Measurements from ENCODE around the gene FAM170B. TPM values are rescaled to one million over a fixed set of nuclear protein-coding genes. Genes with fewer than 3 reads are reported as not detected.

FAM170B gene
- total and polyA plus RNA-seq, 2 experiments from 2014 or later: not detected

GRCh38 chr10:49115015-49115795, 18.6 kb downstream of the FAM170B start, which contains the start of gene VSTM4:
Gene VSTM4 (minus strand): TSS chr10:49115522. CDS start chr10:49115485, 37 bp downstream.
- Histone ChIP-seq H3K79me2 (ENCODE audit: insufficient read depth) (peaks cover 31% of the 10 kb centered on the region), H3K36me3 (ENCODE audit: low read depth) (no peaks in the 10 kb centered on the region), H3K9me2 (ENCODE audit: insufficient read depth) (no peaks in the 10 kb centered on the region), H3K27ac (peak within 1 kb of the TSS; percentile 78), H3K4me2 (ENCODE audit: unreplicated experiment) (peak within 1 kb of the TSS; percentile 82), H3K27me3 (replicated peaks; ENCODE audit: insufficient read depth) (no peaks in the 10 kb centered on the region), H3F3A (ENCODE audit: insufficient read depth) (peaks cover 17% of the 10 kb centered on the region), H3K9ac (peak within 1 kb of the TSS; percentile 88), H3K4me3 (peak within 1 kb of the TSS; percentile 81), H3K9me3 (ENCODE audit: low read depth) (no peaks in the 10 kb centered on the region), H3K4me1 (ENCODE audit: insufficient read depth) (peaks cover 28% of the 10 kb centered on the region), H4K20me1 (ENCODE audit: insufficient read depth) (no peaks in the 10 kb centered on the region), H2AFZ (peak within 1 kb of the TSS; percentile 86)
- peak; percentile 78 for DNase-seq
- TF ChIP-seq EZH2 (IDR thresholded peaks at IDR 0.05; ENCODE audit: insufficient read depth, poor library complexity, severe bottlenecking) (no peak), EZH2phosphoT487 (IDR thresholded peaks at IDR 0.05; ENCODE audit: insufficient read depth, low read depth) (no peak)
- WGBS, 2 experiments (ENCODE audit: low coverage in 1 of 2, low lambda C conversion rate in 2 of 2, missing lambda C conversion rate in 2 of 2): 11 to 12% methylated on average over 35 to 50 of the region's 95 CpGs
- in situ Hi-C loops (cut with MboI): no loop called here

DNA sequence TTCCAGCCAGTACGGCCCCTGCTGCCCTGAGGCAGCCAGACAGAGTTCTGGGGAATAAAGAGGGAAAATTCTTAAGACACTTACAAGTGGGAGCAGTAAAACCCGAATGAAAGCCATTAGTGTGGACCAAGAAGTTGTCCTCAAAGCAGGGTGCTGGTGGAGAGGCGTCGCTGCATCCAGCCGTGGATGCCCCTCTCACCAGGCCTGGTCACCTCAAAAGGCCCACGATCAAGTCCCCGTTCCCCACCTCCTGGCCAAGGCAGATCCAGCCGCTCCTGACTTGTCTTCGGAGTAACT, 19.2 kb downstream of the FAM170B start:
- Histone ChIP-seq H3K4me1 (ENCODE audit: insufficient read depth) (peaks cover 30% of the 10 kb centered on the region), H4K20me1 (ENCODE audit: insufficient read depth) (no peaks in the 10 kb centered on the region), H3K27me3 (replicated peaks; ENCODE audit: insufficient read depth) (no peaks in the 10 kb centered on the region), H3F3A (ENCODE audit: insufficient read depth) (peaks cover 12% of the 10 kb centered on the region), H3K9me3 (ENCODE audit: low read depth) (no peaks in the 10 kb centered on the region), H3K36me3 (ENCODE audit: low read depth) (no peaks in the 10 kb centered on the region), H3K79me2 (ENCODE audit: insufficient read depth) (peaks cover 33% of the 10 kb centered on the region), H3K9me2 (ENCODE audit: insufficient read depth) (no peaks in the 10 kb centered on the region), H3K9ac (peak overlapping the region; percentile 88), H3K4me2 (ENCODE audit: unreplicated experiment) (peak overlapping the region; percentile 82), H2AFZ (peak overlapping the region; percentile 86), H3K4me3 (peak overlapping the region; percentile 81), H3K27ac (peak overlapping the region; percentile 78)
- 4 to 5% methylated on average over 9 of the region's 9 CpGs for WGBS, 2 experiments (ENCODE audit: low coverage in 1 of 2, low lambda C conversion rate in 2 of 2, missing lambda C conversion rate in 2 of 2)
- no peak for DNase-seq
- no peak for TF ChIP-seq EZH2 (IDR thresholded peaks at IDR 0.05; ENCODE audit: insufficient read depth, poor library complexity, severe bottlenecking)
- TF ChIP-seq EZH2phosphoT487 (IDR thresholded peaks at IDR 0.05; ENCODE audit: insufficient read depth, low read depth): no peak
- in situ Hi-C loops (cut with MboI): no loop called here

DNA sequence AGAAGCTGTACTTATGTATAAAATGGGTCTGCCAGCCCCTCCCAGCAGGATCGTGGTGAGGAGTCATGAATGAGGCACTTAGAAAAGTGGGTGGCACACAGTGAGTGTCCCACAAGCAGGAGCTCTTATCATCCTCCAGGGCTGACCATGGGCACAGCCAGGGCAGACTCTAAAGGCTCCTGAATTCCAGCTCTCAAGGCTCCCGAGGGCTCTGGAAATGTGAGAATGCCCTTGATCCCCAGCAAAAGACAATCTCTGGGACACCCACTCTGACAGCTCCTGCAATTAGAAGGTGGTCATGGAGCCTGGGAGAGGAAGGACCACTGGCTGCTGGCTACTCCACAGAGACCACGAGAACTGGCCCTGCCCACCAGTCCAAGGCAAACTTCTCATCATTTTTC, 20.1 kb downstream of the FAM170B start:
- DNase-seq: peak; percentile 84
- H3K4me1 ChIP-seq (ENCODE audit: insufficient read depth): peaks cover 32% of the 10 kb centered on the region
- WGBS, 2 experiments (ENCODE audit: low coverage in 1 of 2, low lambda C conversion rate in 2 of 2, missing lambda C conversion rate in 2 of 2): 11 to 12% methylated on average over 3 of the region's 3 CpGs
- H3K79me2 ChIP-seq (ENCODE audit: insufficient read depth): peaks cover 38% of the 10 kb centered on the region
- H3K4me2 ChIP-seq (ENCODE audit: unreplicated experiment): peak overlapping the region; percentile 82
- TF ChIP-seq EZH2 (IDR thresholded peaks at IDR 0.05; ENCODE audit: insufficient read depth, poor library complexity, severe bottlenecking): no peak
- TF ChIP-seq EZH2phosphoT487 (IDR thresholded peaks at IDR 0.05; ENCODE audit: insufficient read depth, low read depth): no peak
- no peaks in the 10 kb centered on the region for H3K36me3 ChIP-seq (ENCODE audit: low read depth)
- peak overlapping the region; percentile 88 for H3K9ac ChIP-seq
- peak overlapping the region; percentile 81 for H3K4me3 ChIP-seq
- no peak overlapping the region; the same call in 1 of the 2 replicates for H2AFZ ChIP-seq
- no peaks in the 10 kb centered on the region for H3K9me3 ChIP-seq (ENCODE audit: low read depth)
- no peaks in the 10 kb centered on the region for H3K27me3 ChIP-seq (replicated peaks; ENCODE audit: insufficient read depth)
- H3F3A ChIP-seq (ENCODE audit: insufficient read depth): peaks cover 9% of the 10 kb centered on the region
- H3K9me2 ChIP-seq (ENCODE audit: insufficient read depth): no peaks in the 10 kb centered on the region
- in situ Hi-C loops (cut with MboI): no loop called here
- no peaks in the 10 kb centered on the region for H4K20me1 ChIP-seq (ENCODE audit: insufficient read depth)
- H3K27ac ChIP-seq: peak overlapping the region; percentile 9; the same call in 1 of the 2 replicates

DNA sequence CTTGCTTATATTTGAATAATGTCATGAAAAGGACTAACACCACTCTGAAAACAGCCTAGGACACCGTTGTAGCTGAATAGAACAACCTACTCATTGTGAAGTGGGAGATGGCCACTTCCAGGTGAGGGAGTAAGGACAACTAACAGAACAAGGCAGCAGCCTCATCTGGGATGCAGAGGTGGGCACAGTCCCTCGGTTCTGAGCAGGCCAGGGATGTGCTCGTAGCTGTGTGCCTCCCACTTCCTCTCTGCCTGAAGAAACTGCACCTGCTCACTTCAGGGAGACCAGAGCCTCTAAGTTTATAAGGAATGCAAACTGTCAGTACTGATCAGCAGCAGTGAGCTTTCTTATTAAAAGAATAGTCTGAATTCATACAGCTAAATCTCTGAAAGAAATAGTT, 21.0 kb downstream of the FAM170B start:
- no peak overlapping the region for H3K4me3 ChIP-seq
- H3K9me3 ChIP-seq (ENCODE audit: low read depth): no peaks in the 10 kb centered on the region
- no peaks in the 10 kb centered on the region for H3K36me3 ChIP-seq (ENCODE audit: low read depth)
- TF ChIP-seq EZH2phosphoT487 (IDR thresholded peaks at IDR 0.05; ENCODE audit: insufficient read depth, low read depth) (no peak), EZH2 (IDR thresholded peaks at IDR 0.05; ENCODE audit: insufficient read depth, poor library complexity, severe bottlenecking) (no peak)
- in situ Hi-C loops (cut with MboI): no loop called here
- H3K4me1 ChIP-seq (ENCODE audit: insufficient read depth): peaks cover 32% of the 10 kb centered on the region
- peaks cover 6% of the 10 kb centered on the region for H3F3A ChIP-seq (ENCODE audit: insufficient read depth)
- H3K79me2 ChIP-seq (ENCODE audit: insufficient read depth): peaks cover 44% of the 10 kb centered on the region
- no peaks in the 10 kb centered on the region for H3K9me2 ChIP-seq (ENCODE audit: insufficient read depth)
- H3K27ac ChIP-seq: no peak overlapping the region
- 36 to 40% methylated on average over 3 of the region's 3 CpGs for whole genome bisulfite sequencing, 2 experiments (ENCODE audit: low coverage in 1 of 2, low lambda C conversion rate in 2 of 2, missing lambda C conversion rate in 2 of 2)
- DNase-seq: no peak
- H2AFZ ChIP-seq: no peak overlapping the region
- no peaks in the 10 kb centered on the region for H4K20me1 ChIP-seq (ENCODE audit: insufficient read depth)
- no peak overlapping the region for H3K9ac ChIP-seq
- H3K27me3 ChIP-seq (replicated peaks; ENCODE audit: insufficient read depth): no peaks in the 10 kb centered on the region
- H3K4me2 ChIP-seq (ENCODE audit: unreplicated experiment): no peak overlapping the region
